ENCODE results near the gene SNX32.

DNA sequence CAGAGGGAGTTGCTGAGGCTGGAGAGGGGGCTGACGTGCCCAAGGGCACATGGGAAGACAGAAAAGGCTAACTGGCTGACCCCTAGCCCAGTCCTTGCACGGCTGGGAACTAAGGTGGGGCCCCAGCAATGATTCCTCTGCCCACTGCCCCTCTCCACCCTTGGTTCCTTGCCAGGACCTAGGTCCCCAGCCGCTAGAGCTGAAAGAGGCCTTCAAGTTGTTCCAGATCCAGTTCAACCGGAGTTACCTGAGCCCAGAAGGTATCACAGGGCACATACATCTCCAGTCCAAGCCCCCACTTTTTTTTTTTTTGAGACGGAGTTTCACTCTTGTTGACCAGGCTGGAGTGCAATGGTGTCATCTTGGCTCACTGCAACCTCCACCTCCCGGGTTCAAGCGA, 46.3 kb downstream of the SNX32 start:
- TF ChIP-seq, protein P1, sequence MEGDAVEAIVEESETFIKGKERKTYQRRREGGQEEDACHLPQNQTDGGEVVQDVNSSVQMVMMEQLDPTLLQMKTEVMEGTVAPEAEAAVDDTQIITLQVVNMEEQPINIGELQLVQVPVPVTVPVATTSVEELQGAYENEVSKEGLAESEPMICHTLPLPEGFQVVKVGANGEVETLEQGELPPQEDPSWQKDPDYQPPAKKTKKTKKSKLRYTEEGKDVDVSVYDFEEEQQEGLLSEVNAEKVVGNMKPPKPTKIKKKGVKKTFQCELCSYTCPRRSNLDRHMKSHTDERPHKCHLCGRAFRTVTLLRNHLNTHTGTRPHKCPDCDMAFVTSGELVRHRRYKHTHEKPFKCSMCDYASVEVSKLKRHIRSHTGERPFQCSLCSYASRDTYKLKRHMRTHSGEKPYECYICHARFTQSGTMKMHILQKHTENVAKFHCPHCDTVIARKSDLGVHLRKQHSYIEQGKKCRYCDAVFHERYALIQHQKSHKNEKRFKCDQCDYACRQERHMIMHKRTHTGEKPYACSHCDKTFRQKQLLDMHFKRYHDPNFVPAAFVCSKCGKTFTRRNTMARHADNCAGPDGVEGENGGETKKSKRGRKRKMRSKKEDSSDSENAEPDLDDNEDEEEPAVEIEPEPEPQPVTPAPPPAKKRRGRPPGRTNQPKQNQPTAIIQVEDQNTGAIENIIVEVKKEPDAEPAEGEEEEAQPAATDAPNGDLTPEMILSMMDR (conservative IDR thresholded peaks at IDR 0.05 in 1 of 2, IDR thresholded peaks at IDR 0.05 in 1 of 2; ENCODE audit: extremely low read depth in 1 of 2, insufficient read depth in 1 of 2, low read depth in 1 of 2, low read length in 2 of 2), result no peak
- no peak for TF ChIP-seq EZH2 (IDR thresholded peaks at IDR 0.05; ENCODE audit: borderline replicate concordance, low read length)
